Esophagus squamous epithelium (tissue), 5 donors: ENCODE measurements around the gene PREX1. TPM values are rescaled to one million over a fixed set of nuclear protein-coding genes. Genes with fewer than 3 reads are reported as not detected.

Experiments used
- DNase-seq: peaks from one replicate; lab custom pipeline; 2025; lab: John Stamatoyannopoulos, UW
- H3K27ac ChIP-seq, 4 donors: fragments of 200-600 bp; sonication (generic); one replicate each; pipeline ENCODE4 v1.5.1; 2016 to 2019; ENCODE audit warnings: mild to moderate bottlenecking in 1 of 4
- H3K27me3 ChIP-seq, 4 donors: fragments of 200-600 bp; sonication (generic); 1 replicate in 3 of 4; 2 replicates in 1 of 4; pipeline versions ENCODE4 v1.5.1 to v1.6.0; 2017 to 2021; ENCODE audit warnings: antibody characterized with exemption in 1 of 4
- H3K36me3 ChIP-seq, 3 donors: fragments of 200-600 bp; sonication (generic); one replicate each; pipeline ENCODE4 v1.5.1; 2016 to 2019
- H3K4me1 ChIP-seq, 3 donors: fragments of 200-600 bp; sonication (generic); one replicate each; pipeline ENCODE4 v1.5.1; 2017 to 2019
- H3K4me3 ChIP-seq, 4 donors: fragments of 200-600 bp; sonication (generic); 1 replicate in 3 of 4; 2 replicates in 1 of 4; pipeline ENCODE4 v1.5.1; 2016 to 2019; ENCODE audit warnings: mild to moderate bottlenecking in 2 of 4, moderate library complexity in 1 of 4
- H3K9me3 ChIP-seq, 3 donors: fragments of 200-600 bp; sonication (generic); one replicate each; pipeline ENCODE4 v1.5.1; 2016 to 2019
- POLR2A ChIP-seq, 4 donors: fragments of 450-650 bp; IDR thresholded peaks; one replicate each; pipeline ENCODE4 v1.6.1; 2017; ENCODE audit warnings: antibody characterized with exemption in 4 of 4, mild to moderate bottlenecking in 4 of 4, moderate library complexity in 3 of 4
- WGBS, 2 donors: methylation state at CpG; one replicate each; pipeline ENCODE4 v1.1.5; 2018; 5-methylcytosine and 5-hydroxymethylcytosine counted together
- intact Hi-C: fragments of 100-400 bp; cut with DNase I; formaldehyde crosslinking; loops from one replicate; pipeline ENCODE4 v1.15.0; 2022
- total RNA-seq, 4 donors: library from RNA; depleted of rRNA; stranded (reverse); fragments of >200 nt; gene quantifications; one replicate each; pipeline ENCODE4 v1.1.0, GENCODE V29; 2016
- TF ChIP-seq, protein P1 (sequence below), 6 experiments: fragments of 450-650 bp in 4 of 6; fragments of 200-600 bp in 2 of 6; sonication (generic) in 2 of 6; IDR thresholded peaks; one replicate each; pipeline ENCODE4 v1.5.1; 2016 to 2019; ENCODE audit warnings: antibody characterized with exemption in 6 of 6, mild to moderate bottlenecking in 4 of 6, moderate library complexity in 4 of 6
- donor health status: DM: yes; HTN: yes; CAD: no.

The PREX1 gene
- total RNA-seq, 4 donors from 2014 or later: 4.9 to 25.9 (median 8.9) TPM

DNA sequence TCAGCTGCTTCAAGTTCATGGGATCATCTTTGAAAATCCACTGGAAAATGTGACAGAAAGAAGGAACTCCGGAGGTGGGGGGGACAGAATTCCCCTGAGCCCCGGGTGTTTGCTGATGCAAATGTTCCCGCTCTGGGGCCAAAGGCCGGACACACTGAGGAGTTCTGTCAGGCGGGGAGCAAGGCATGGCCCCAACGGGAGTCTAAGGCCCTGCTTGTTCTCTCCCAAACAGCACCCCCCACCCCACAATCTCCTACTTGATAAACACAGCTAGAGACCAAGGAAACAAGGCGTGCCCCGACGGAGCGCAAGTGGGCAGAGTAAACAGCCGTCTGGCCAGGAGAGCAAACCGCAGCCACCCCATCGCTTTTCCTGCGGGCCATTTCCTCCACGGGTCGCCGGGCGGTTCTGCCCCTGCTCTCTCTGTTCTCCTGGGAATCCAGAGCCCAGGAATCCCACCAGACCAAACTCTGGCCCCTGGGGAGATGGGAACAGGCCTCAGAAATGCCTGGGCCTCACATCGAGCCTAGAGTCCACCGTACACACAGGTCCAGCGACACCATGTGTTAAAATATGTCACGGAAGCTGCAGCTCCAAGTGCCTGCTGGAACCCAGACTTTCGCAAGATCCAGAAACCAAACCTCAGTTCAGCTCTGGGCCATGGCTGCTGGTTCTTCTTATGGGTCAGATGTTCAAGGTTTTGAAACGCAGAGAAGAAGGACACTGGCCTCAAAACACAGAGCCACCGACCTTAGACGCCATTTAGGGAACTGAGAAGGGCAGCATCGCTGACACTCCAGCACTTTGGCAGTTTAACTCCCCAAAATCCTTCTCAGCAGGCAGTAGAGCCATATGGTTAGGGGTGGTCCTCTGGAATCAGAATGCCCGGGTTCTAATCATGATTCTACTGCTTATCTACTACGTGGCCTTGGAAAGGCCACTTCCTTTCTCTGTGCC is 104.2 kb downstream of the PREX1 start:
- TF ChIP-seq, protein P1, sequence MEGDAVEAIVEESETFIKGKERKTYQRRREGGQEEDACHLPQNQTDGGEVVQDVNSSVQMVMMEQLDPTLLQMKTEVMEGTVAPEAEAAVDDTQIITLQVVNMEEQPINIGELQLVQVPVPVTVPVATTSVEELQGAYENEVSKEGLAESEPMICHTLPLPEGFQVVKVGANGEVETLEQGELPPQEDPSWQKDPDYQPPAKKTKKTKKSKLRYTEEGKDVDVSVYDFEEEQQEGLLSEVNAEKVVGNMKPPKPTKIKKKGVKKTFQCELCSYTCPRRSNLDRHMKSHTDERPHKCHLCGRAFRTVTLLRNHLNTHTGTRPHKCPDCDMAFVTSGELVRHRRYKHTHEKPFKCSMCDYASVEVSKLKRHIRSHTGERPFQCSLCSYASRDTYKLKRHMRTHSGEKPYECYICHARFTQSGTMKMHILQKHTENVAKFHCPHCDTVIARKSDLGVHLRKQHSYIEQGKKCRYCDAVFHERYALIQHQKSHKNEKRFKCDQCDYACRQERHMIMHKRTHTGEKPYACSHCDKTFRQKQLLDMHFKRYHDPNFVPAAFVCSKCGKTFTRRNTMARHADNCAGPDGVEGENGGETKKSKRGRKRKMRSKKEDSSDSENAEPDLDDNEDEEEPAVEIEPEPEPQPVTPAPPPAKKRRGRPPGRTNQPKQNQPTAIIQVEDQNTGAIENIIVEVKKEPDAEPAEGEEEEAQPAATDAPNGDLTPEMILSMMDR (IDR thresholded peaks at IDR 0.05): no peak
- TF ChIP-seq POLR2A (IDR thresholded peaks at IDR 0.05): no peak
- Histone ChIP-seq H3K36me3 (peaks cover 0 to 12% (median 0%) of the 10 kb centered on the region in 3 donors), H3K4me1 (peaks cover 8 to 58% (median 25%) of the 10 kb centered on the region in 3 donors), H3K27ac (peak overlapping the region; percentile 62 to 87 (median 76)), H3K9me3 (no peaks in the 10 kb centered on the region), H3K27me3 (no peaks in the 10 kb centered on the region), H3K4me3 (no peak overlapping the region)
- WGBS, 2 donors: 61 to 64% methylated on average over 10 to 16 of the region's 29 CpGs
- no peak for DNase-seq
- intact Hi-C loops: no loop called here

DNA sequence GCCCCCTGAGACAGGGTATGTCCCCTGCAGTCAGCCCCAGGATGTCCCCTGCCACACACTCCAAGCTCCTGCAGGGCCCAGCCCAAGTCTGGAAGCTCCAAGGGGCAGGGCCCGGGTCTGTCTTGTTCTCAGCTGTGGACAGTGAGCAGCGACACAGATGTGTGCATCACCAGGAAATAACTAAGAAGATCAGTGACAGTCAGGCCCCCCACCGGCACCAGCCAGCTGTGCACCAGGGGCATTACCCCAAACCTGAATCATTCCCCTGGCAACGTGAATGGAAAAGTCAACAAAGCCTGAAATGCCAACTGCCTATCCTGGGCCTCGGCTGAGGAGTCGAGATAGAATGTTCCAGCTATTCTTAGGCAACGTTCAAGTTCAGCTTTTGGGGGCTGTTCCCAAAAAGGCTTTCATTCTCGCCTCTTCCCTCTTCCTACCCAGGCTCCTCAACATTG is 105.0 kb downstream of the PREX1 start:
- Histone ChIP-seq H3K9me3 (no peaks in the 10 kb centered on the region), H3K4me3 (no peak overlapping the region), H3K4me1 (peaks cover 8 to 63% (median 29%) of the 10 kb centered on the region in 3 donors), H3K27ac (peak overlapping the region; percentile 62 to 87 (median 76)), H3K36me3 (peaks cover 0 to 12% (median 0%) of the 10 kb centered on the region in 3 donors), H3K27me3 (no peaks in the 10 kb centered on the region)
- intact Hi-C loops: no loop called here
- DNase-seq: no peak
- 40 to 42% methylated on average over 1 to 8 of the region's 8 CpGs for WGBS, 2 donors
- TF ChIP-seq, protein P1 (IDR thresholded peaks at IDR 0.05): no peak
- TF ChIP-seq POLR2A (IDR thresholded peaks at IDR 0.05): no peak

DNA sequence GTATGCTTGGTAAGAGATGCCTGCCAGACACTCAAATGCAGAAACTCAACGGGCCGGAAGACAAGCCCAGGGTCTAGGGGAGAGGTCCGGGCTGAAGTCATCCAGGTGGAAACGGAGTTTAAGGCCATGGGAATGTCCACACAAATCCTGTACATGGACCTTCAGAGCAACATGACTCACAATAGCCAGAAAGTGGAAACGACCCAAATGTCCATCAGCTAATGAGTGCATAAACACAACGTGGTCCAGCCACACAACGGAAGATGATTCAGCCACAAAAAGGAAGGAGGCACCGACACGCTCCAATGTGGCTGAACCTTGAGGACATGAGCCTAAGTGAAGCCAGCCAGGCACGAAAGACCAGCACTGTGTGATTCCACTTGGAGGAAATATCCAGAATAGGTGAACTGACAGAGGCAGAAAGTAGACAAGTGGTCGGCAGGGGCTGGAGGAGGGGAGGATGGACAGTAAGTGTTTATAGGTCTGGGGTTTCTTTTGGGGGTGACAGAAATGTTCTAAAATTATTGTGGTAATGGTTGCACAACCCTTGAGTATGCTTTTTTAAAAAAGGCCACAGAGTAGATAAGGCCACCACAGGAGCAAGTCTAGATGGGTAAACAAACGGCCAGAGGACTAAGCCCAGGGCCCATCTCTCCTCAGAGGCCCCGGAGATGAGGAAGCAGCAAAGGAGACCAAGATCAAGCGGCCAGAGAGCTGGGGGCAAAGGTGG is 105.6 kb downstream of the PREX1 start:
- no peak for TF ChIP-seq POLR2A (IDR thresholded peaks at IDR 0.05)
- TF ChIP-seq, protein P1 (IDR thresholded peaks at IDR 0.05): no peak
- Histone ChIP-seq H3K4me3 (no peak overlapping the region), H3K4me1 (peaks cover 8 to 69% (median 32%) of the 10 kb centered on the region in 3 donors), H3K36me3 (peaks cover 0 to 12% (median 0%) of the 10 kb centered on the region in 3 donors), H3K27me3 (no peaks in the 10 kb centered on the region), H3K9me3 (no peaks in the 10 kb centered on the region), H3K27ac (peak overlapping the region; percentile 62 to 87 (median 76))
- 53 to 59% methylated on average over 13 to 14 of the region's 14 CpGs for WGBS, 2 donors
- no peak for DNase-seq
- intact Hi-C loops: no loop called here

DNA sequence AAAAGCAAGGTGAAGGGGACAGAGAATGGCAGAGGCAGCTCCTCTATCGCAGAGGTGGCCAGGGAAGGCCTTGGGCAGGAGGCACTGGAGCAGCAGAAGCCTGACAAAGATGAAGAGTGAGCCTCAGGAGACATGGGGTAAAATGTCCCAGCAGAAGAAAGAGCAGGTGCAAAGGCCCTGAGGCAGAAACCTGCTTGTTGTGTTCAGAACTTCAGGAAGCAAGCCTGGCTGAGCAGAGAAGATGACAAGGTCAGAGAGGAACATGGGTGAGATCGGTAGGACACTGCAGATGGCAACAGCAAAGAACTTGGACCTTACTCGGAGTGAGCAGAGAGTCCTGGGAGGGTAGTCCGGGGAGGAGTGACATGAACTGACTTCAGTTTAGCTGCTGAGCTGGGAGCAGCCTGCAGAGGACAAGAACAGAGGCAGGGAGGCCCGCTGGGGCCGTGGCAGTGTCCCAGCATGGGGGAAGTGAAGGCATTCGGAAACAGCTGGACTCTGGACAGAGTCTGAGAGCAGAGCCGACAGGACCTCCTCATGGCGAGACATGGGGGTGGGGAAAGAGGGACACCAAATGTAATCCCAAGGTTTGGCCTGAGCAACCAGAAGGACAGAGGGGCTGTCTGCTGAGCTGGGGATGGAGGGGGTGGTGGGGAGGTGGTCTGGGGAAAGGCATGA is 106.3 kb downstream of the PREX1 start:
- Histone ChIP-seq H3K27me3 (no peaks in the 10 kb centered on the region), H3K27ac (peak overlapping the region; percentile 30 to 87 (median 76)), H3K4me3 (no peak overlapping the region), H3K9me3 (no peaks in the 10 kb centered on the region), H3K4me1 (peaks cover 8 to 72% (median 32%) of the 10 kb centered on the region in 3 donors), H3K36me3 (peaks cover 0 to 11% (median 0%) of the 10 kb centered on the region in 3 donors)
- no peak for DNase-seq
- TF ChIP-seq, protein P1 (IDR thresholded peaks at IDR 0.05): no peak
- TF ChIP-seq POLR2A (IDR thresholded peaks at IDR 0.05): no peak
- intact Hi-C loops: no loop called here
- 78% methylated on average over 9 of the region's 9 CpGs for WGBS, 2 donors
